HepG2 (cell line): ENCODE measurements around the gene TMEM270. TPM values are rescaled to one million over a fixed set of nuclear protein-coding genes. Genes with fewer than 3 reads are reported as not detected.

Experiments used
- ATAC-seq: fragments of 200-7000 bp; cut with Tn5 transposase; 3 replicates; pipeline ENCODE4 v1.9.1; 2020; ENCODE audit warnings: mild to moderate bottlenecking, moderate library complexity
- BruUV-seq: library from RNA; stranded (reverse); fragments of 400-500 nt; replicated peaks from 2 replicates; lab custom pipeline; 2021; lab: Mats Ljungman, UMichigan
- CTCF ChIA-PET: fragments of 300-600 bp; formaldehyde crosslinking; extraction: SDS; loops from one replicate; lab custom pipeline; 2021; ENCODE audit warnings: low total read pairs, inconsistent platforms, low intra/inter-chr PET ratio; lab: Yijun Ruan, JAX
- POLR2A ChIA-PET: fragments of 350-600 bp; sonication (Branson Sonifier 250); formaldehyde crosslinking; loops from one replicate; lab custom pipeline; 2020; ENCODE audit warnings: antibody characterized with exemption, inconsistent platforms; lab: Yijun Ruan, JAX
- DNase-seq: peaks from one replicate; pipeline ENCODE4 v3.0.0-alpha.2; 2015; ENCODE audit warnings: low spot score
- FAIRE-seq: peaks from 3 replicates; lab custom pipeline; 2011; peaks lifted over from hg19 to GRCh38; lab: Jason Lieb, UNC
- H2AFZ ChIP-seq: one replicate; pipeline ENCODE4 v1.6.1; 2011; ENCODE audit warnings: low read length, inconsistent platforms
- H3K27ac ChIP-seq: fragments of 300-600 bp; 3 replicates; pipeline ENCODE4 v1.8.0; 2011; ENCODE audit warnings: mixed run types, mild to moderate bottlenecking, mixed read lengths, low read length, inconsistent platforms; ENCODE audit not compliant: insufficient read depth; ENCODE audit errors: extremely low read length
- H3K27me3 ChIP-seq, 2 experiments: fragments of 200-600 bp in 1 of 2; 2 replicates in 1 of 2; 3 replicates in 1 of 2; pipeline versions ENCODE4 v1.6.0 to v1.8.0; 2011; ENCODE audit warnings: low read length in 2 of 2, mild to moderate bottlenecking in 2 of 2, moderate library complexity in 2 of 2, inconsistent platforms in 1 of 2; ENCODE audit not compliant: insufficient read depth in 2 of 2, control insufficient read depth in 1 of 2
- H3K36me3 ChIP-seq, 2 experiments: fragments of 200-600 bp in 1 of 2; replicated peaks in 1 of 2; 2 replicates in 1 of 2; 3 replicates in 1 of 2; pipeline versions ENCODE4 v1.5.1 to v1.8.0; 2011; ENCODE audit warnings: low read length in 2 of 2, inconsistent platforms in 1 of 2; ENCODE audit not compliant: insufficient read depth in 2 of 2, control insufficient read depth in 1 of 2
- H3K4me1 ChIP-seq: 2 replicates; pipeline ENCODE4 v1.5.1; 2012; ENCODE audit warnings: low read length, inconsistent platforms; ENCODE audit not compliant: insufficient read depth
- H3K4me2 ChIP-seq: 2 replicates; pipeline ENCODE4 v1.6.0; 2011; ENCODE audit warnings: low read depth, low read length, inconsistent platforms
- H3K4me3 ChIP-seq, 3 experiments: fragments of 200-600 bp in 1 of 3; sonication (generic), shearing (Covaris generic) in 1 of 3; replicated peaks in 1 of 3; 2 replicates each; pipeline ENCODE4 v1.5.1; 2011 to 2016; ENCODE audit warnings: low read length in 3 of 3, inconsistent platforms in 2 of 3, low read depth in 2 of 3, mild to moderate bottlenecking in 2 of 3, control low read depth in 1 of 3, mixed read lengths in 1 of 3; ENCODE audit not compliant: insufficient read depth in 1 of 3
- H3K79me2 ChIP-seq: one replicate; pipeline ENCODE4 v1.6.1; 2011; ENCODE audit warnings: low read length, inconsistent platforms; ENCODE audit not compliant: insufficient read depth
- H3K9ac ChIP-seq: 2 replicates; pipeline ENCODE4 v1.6.0; 2011; ENCODE audit warnings: mild to moderate bottlenecking, low read depth, low read length, inconsistent platforms; ENCODE audit not compliant: insufficient read depth
- H3K9me3 ChIP-seq: 2 replicates; pipeline ENCODE4 v1.5.1; 2012; ENCODE audit warnings: mild to moderate bottlenecking, low read length
- H4K20me1 ChIP-seq: 2 replicates; pipeline ENCODE4 v1.6.0; 2011; ENCODE audit warnings: inconsistent platforms, mild to moderate bottlenecking, low read length, moderate library complexity; ENCODE audit not compliant: insufficient read depth
- HNRNPK ChIP-seq: fragments of 200-400 bp; formaldehyde crosslinking; IDR thresholded peaks from 2 replicates; pipeline ENCODE4 v1.6.1; 2018; ENCODE audit warnings: low read length, low read depth, moderate library complexity, mild to moderate bottlenecking; ENCODE audit not compliant: poor library complexity, severe bottlenecking
- IRF1 ChIP-seq: sonication (generic); formaldehyde crosslinking; IDR thresholded peaks from 2 replicates; pipeline ENCODE4 v1.4.0; 2020; ENCODE audit warnings: low read depth, mild to moderate bottlenecking, missing genetic modification reagents
- TCF7 ChIP-seq: sonication (generic); IDR thresholded peaks from 2 replicates; pipeline ENCODE4 v1.6.1; 2016; ENCODE audit warnings: antibody characterized with exemption, low read depth
- ZFP36L1 ChIP-seq: sonication (generic); formaldehyde crosslinking; IDR thresholded peaks from 2 replicates; pipeline ENCODE4 v1.8.0; 2022; ENCODE audit warnings: mild to moderate bottlenecking, missing genetic modification reagents, moderate library complexity
- ZNF136 ChIP-seq: sonication (generic); formaldehyde crosslinking; IDR thresholded peaks from 2 replicates; pipeline ENCODE4 v1.8.1; 2022; ENCODE audit warnings: low read depth, mild to moderate bottlenecking, moderate library complexity, missing genetic modification reagents
- ZNF143 ChIP-seq: sonication (generic); formaldehyde crosslinking; IDR thresholded peaks from 2 replicates; pipeline ENCODE4 v1.4.0; 2020; ENCODE audit warnings: missing genetic modification reagents
- ZNF530 ChIP-seq: sonication (generic); formaldehyde crosslinking; IDR thresholded peaks from 2 replicates; pipeline ENCODE4 v1.5.0; 2020; ENCODE audit warnings: low read depth, mild to moderate bottlenecking, missing genetic modification reagents
- WGBS: methylation state at CpG from one replicate; pipeline ENCODE4 v1.1.6; 2017; ENCODE audit warnings: low lambda C conversion rate; 5-methylcytosine and 5-hydroxymethylcytosine counted together
- in situ Hi-C: cut with HindIII; loops from 2 replicates; pipeline ENCODE4 v1.10.0; 2017; ENCODE audit warnings: low pct_unique_long_range_greater_than_20kb; ENCODE audit not compliant: extremely low pct_ligation_motif_present
- intact Hi-C: fragments of 100-400 bp; cut with micrococcal nuclease; formaldehyde crosslinking; loops from one replicate; pipeline ENCODE4 v1.10.0; 2022; ENCODE audit not compliant: unreplicated experiment
- polyA plus RNA-seq, 8 experiments: library from polyadenylated mRNA; depleted of rRNA in 3 of 8; stranded (reverse) in 7 of 8; unstranded in 1 of 8; fragments of >200 nt; fragmentation: Illumina TruSeq in 4 of 8; extraction: Trizol in 4 of 8; gene quantifications; 2 replicates each; pipeline versions ENCODE4 v1.2.1 to v1.2.3, GENCODE V29; 2011 to 2016; ENCODE audit warnings: low read depth in 4 of 8, missing spikeins in 1 of 8, mixed read lengths in 1 of 8; ENCODE audit not compliant: insufficient read depth in 1 of 8
- total RNA-seq, 5 experiments: library from RNA; depleted of rRNA; stranded (reverse); fragments of >200 nt; fragmentation: Illumina TruSeq; extraction: Trizol; gene quantifications; 2 replicates each; pipeline ENCODE4 v1.2.3, GENCODE V29; 2016; ENCODE audit warnings: low read depth in 1 of 5
- TF ChIP-seq, protein P1 (sequence below): IDR thresholded peaks from 2 replicates; pipeline ENCODE4 v1.6.1; 2016; ENCODE audit warnings: mild to moderate bottlenecking
- TF ChIP-seq, protein P2 (sequence below): sonication (generic); formaldehyde crosslinking; IDR thresholded peaks from 2 replicates; pipeline ENCODE4 v1.4.0; 2020; ENCODE audit warnings: missing genetic modification reagents

Gene TMEM270
- total and polyA plus RNA-seq, 2 of the 13 experiments (the other 11 are each of a cell fraction or from before 2014, with no cell fraction given): not detected

DNA sequence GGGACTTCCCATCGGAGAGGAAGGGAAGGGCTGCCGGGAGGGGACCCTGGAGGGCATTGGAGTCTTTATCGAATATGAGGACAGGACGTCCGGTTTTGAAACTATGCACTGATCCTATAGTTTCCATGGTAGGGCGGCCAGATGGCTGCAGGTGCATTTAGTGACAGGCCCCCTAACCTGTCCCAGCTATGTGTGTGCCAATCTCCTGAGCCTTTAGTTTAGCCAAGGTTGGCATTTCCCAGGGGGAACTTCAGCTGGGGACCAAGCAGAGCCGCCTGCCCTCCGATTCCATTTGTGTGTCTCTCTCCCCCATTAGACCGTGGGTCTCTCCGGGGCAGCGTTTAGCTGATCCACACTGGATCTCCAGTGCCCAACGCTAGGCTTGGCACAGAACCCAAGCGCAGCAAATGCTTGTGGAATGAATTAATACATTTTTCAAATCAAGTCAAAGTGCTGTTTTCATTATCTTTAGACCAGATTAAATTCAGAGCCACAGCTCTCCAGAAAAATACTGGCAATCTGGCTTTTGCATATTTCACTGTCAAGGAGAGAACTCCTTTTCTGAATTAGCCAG is 19.9 kb downstream of the TMEM270 start (continued):
- TF ChIP-seq, protein P1, sequence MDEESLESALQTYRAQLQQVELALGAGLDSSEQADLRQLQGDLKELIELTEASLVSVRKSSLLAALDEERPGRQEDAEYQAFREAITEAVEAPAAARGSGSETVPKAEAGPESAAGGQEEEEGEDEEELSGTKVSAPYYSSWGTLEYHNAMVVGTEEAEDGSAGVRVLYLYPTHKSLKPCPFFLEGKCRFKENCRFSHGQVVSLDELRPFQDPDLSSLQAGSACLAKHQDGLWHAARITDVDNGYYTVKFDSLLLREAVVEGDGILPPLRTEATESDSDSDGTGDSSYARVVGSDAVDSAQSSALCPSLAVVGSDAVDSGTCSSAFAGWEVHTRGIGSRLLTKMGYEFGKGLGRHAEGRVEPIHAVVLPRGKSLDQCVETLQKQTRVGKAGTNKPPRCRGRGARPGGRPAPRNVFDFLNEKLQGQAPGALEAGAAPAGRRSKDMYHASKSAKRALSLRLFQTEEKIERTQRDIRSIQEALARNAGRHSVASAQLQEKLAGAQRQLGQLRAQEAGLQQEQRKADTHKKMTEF (CRISPR knock-in tag): no peak
- no peak for TF ChIP-seq ZNF530 (CRISPR knock-in tag)

DNA sequence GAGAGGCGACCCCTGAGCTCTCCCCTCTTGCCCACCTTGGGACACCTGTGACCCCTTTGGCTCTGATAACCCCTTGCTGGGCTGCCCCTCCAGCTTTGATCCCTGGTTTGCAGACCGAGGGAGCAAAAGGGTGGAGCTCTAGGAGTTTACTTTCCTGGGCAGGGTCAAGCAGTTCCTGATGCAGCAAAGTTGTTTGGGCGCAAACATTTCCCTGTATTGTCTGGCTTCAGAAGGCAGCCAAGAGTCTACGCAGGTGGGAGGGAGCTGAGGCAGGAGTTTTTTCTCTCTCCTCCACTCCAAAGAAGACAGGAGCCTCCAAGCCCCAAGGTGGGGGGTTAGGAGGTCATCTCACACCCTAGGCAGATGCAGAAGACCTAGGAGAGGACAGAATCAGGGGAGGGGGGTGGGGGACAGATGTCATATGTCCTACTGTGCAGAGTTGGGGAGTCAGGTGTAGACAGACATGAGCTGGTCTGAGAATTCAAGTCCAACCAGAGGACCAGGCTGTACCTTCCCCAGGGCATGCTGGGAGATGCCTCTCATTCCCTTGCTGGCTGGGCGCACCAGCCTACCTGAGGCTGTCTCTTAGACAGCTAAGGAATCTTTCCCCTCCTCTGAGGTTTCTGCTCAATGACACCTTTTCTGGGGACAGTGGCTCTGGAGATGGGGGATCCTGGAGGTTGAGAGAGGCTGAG is 20.5 kb downstream of the TMEM270 start:
- ATAC-seq (no peak), FAIRE-seq (no peak), DNase-seq (no peak)
- H3K27ac ChIP-seq: no peak overlapping the region
- in situ Hi-C loops (no loop called here), intact Hi-C loops (no loop called here)
- peaks cover under 1 to 17% of the 10 kb centered on the region in 2 experiments; a peak in 4 of 5 replicates for H3K27me3 ChIP-seq
- BruUV-seq: no TSS peak
- no peak overlapping the region for H3K9ac ChIP-seq
- H3K4me1 ChIP-seq: peaks cover 29% of the 10 kb centered on the region
- H4K20me1 ChIP-seq: no peaks in the 10 kb centered on the region
- POLR2A ChIA-PET: interaction anchor here (2.6 kb wide), 1 partner anchor 11 kb away, joined by 25 read pairs; no protein-coding TSS in a partner anchor
- H3K4me3 ChIP-seq: no peak overlapping the region
- TF ChIP-seq HNRNPK: no peak
- no peak for TF ChIP-seq ZFP36L1 (CRISPR knock-in tag)
- TF ChIP-seq ZNF143 (CRISPR knock-in tag): peak; percentile 27; the same call in 1 of the 2 replicates
- TF ChIP-seq, protein P2, sequence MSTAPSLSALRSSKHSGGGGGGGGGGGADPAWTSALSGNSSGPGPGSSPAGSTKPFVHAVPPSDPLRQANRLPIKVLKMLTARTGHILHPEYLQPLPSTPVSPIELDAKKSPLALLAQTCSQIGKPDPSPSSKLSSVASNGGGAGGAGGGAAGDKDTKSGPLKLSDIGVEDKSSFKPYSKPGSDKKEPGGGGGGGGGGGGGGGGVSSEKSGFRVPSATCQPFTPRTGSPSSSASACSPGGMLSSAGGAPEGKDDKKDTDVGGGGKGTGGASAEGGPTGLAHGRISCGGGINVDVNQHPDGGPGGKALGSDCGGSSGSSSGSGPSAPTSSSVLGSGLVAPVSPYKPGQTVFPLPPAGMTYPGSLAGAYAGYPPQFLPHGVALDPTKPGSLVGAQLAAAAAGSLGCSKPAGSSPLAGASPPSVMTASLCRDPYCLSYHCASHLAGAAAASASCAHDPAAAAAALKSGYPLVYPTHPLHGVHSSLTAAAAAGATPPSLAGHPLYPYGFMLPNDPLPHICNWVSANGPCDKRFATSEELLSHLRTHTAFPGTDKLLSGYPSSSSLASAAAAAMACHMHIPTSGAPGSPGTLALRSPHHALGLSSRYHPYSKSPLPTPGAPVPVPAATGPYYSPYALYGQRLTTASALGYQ (CRISPR knock-in tag): no peak
- no peak for TF ChIP-seq IRF1 (CRISPR knock-in tag)
- TF ChIP-seq ZNF136 (CRISPR knock-in tag): no peak
- no peak for TF ChIP-seq TCF7
- TF ChIP-seq, all 625 proteins: peak for 1
- CTCF ChIA-PET: no interaction called here
- H3K79me2 ChIP-seq: no peaks in the 10 kb centered on the region
- H3K4me2 ChIP-seq: no peak overlapping the region; the same call in 1 of the 2 replicates
- H3K9me3 ChIP-seq: no peaks in the 10 kb centered on the region
- no peak overlapping the region for H2AFZ ChIP-seq
- no peaks in the 10 kb centered on the region for H3K36me3 ChIP-seq
- 15% methylated on average over 5 of the region's 5 CpGs for WGBS
